HG03060 (cell line): ENCODE measurements around the gene PALM3.
A peak's percentile ranks its signal among the peaks of the same experiment; 100 is the strongest.

Experiments
- ATAC-seq: cut with Tn5 transposase; IDR thresholded peaks from one replicate; pipeline ENCODE4 v1.9.1; 2021; ENCODE audit warnings: low read depth, moderate number of reproducible peaks; ENCODE audit not compliant: unreplicated experiment

The PALM3 gene

DNA sequence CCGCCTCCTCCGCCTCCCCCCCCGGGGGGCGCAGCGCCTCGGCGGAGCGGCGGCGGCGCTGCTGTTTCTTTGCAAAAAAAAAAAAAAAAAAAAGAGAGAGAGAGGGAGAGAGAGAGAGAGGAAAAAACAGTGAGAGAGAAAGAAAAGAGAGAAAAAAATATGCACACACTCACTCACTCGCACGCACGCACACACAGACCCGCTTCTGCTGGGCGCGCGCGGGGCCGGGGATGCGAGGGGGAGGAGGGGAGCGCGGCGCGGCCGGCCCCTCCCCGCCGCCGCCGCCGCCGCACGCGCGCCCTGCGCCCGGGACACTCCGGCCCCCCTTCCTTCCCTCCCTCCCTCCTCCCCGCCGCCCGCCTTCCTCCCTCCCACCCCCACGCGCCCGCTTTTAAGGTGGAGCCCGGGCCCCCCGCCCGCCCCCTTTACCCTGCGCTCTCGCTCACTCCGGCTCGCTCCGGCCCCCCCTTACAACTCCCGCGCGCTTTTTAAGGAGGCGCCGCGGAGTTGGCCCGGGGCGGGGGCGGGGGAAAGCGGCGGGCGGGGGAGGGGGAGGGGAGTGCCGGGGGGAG, 28.7 kb upstream of the PALM3 start, which contains the start of gene SAMD1:
Gene SAMD1, minus strand, starts transcription at position 243 of the 572 bp plus-strand sequence.
- no peak for ATAC-seq

GRCh38 chr19:14089662-14090508, 28.0 kb upstream of the PALM3 start:
- no peak for ATAC-seq

- no peak for ATAC-seq
Measured at GRCh38 chr19:14089412-14089661, 27.5 kb upstream of the PALM3 start.

DNA sequence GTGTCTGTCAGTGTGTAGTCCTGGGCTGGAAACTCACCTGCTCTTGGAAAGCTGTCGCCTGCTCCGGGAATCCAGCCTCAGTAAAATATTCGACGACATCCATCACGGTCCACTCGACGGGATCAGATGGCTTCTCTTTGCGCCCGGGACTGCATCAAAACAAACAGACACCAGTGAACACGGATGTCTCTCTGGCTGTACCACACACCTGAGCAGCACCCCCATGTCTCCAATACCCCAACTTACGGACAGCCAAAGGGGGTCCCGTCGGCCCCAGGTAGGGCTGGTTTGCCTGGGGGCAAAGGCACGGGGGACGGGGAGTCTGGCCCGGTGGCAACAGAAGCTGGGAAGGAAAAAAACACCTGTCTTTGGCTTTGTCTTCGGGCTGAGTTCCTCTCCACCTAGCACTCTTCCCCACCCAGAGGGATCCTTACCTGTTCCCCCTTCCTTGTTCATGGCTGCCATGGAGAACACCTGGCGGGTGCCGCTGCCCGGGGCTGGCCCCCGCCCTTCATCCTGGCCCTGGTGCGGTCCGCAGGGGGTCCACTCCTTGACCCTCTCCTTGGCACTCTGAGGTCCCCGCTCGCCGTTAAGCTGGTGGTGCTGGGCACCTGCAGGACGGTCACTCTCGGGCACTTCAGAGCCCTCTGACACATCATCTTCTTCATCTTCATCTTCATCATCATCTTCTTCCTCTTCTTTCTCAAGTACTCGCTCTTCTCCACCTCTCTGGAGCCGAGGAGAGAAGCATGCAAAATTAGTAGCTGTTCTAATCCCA, 26.9 kb upstream of the PALM3 start:
- ATAC-seq: no peak

DNA sequence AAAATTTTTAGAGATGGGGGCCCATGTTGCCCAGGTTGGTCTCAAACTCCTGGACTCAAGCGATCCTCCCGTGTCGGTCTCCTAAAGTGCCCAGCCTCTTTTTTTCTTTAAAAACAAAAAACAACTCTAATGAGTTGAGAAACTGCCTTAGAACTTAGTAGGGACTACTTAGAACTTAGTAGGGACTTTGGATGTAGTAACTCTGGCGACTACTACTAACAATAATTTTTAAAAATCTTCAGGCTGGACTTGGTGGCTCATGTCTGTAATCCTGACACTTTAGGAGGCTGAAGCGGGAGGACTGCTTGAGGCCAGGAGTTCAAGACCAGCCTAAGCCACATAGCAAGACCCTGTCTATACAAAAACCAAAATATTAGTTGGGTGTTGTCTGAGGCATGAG, 24.2 kb upstream of the PALM3 start:
- no peak for ATAC-seq

DNA sequence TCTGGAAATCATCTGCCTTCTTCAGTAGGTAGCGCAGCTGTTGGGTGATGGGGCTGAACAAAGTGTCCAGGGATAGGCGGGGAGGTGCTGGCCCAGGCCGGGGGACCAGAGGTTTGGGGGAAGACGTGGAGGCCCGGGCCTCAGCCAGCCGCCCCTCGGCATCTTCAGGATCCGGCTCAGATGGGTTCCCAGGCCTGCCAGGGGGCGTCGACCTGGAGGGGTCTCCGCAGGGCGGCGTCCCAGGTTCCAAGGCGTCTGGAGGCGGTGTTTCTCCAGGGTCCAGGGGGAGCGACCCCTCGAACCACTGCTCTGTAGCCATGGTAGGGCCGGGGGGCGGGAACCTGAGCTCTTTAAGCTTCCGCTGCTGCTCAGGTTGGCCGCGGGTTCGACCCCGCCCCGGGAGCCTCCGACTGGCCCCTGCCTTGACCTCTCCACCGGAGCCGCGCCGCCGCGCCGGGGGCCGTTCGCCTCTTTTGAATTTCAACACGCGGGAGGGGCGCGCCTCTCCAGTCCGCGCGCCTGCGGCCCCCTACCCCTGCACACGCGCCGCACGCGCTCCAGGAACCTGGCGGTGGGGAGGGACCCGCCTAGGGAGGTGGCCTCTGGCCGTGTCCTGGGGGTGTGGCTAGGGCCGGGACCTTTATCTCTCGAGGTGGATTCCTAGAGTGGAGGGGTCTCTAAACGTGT, 23.6 kb upstream of the PALM3 start, which contains the start of gene C19orf67:
Gene C19orf67, minus strand, starts transcription at position 475 of the 687 bp plus-strand sequence. Its CDS starts 156 bp downstream, at position 319.
- ATAC-seq: no peak

- no peak for ATAC-seq
Measured at GRCh38 chr19:14082675-14082960, 20.7 kb upstream of the PALM3 start.

- peak; percentile 4 for ATAC-seq
Measured at GRCh38 chr19:14081797-14082674, 20.2 kb upstream of the PALM3 start.

- ATAC-seq: peak; percentile 90
Measured at GRCh38 chr19:14080887-14081796, 19.3 kb upstream of the PALM3 start.

DNA sequence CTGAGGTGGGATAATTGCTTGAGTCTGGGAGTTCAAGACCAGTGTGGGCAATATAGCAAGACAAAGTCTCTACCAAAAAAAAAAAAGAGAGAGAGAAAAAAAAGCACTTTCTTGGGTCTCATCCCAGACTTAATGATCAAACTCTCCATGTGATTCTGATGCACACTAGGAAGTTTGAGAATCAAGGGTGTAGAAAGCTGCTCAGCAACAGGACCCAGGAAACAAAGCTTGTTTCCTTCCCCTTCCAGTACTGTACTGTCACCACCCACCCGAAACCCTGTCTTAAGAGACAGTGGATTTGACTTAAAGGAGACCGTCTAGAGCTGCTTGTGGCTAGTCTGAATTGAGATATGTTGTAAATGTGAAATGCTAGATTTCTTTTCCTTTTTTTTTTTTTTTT, 16.5 kb upstream of the PALM3 start:
- ATAC-seq: no peak

- ATAC-seq: no peak
Measured at GRCh38 chr19:14073925-14074838, 12.3 kb upstream of the PALM3 start.

- ATAC-seq: no peak
Measured at GRCh38 chr19:14073261-14073924, 11.5 kb upstream of the PALM3 start.

DNA sequence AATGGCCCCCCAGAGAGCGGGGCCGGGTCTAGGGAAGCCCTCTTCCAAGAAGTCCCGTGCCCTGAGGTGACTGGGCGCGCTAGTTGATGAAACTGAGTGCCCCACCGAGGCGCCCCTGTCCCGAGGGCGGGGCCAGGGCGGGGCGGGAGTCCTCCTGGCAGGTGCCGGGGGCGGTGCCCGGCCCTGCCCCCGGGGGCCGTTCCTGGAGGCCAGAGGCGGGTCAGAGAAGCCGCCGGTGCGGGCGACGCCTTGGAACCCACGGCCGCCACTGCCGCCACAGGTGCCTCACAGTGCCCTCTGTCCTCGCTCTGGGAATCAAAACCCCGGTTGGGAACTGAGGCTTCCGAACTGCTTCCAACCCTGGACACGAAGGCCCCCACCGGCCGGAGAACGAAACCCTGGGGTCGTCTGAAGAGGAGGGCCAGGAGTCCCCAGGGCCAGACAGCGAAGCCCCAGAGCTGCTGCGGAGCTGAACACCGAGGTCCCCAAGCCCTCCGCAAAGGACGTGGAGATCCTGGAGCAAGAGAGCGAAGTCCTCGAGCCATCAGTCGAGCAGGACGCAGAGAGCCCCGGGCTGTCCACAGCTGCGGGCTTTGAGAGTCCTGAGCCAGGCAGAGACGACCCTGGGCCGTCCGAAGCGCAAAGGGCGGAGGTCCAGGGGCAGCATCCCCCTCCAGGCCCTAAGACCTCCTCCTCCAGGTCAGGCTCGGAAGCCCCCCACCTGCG, 10.8 kb upstream of the PALM3 start, which contains the start of gene MISP3:
Gene MISP3, plus strand, starts transcription at position 252 of the 726 bp plus-strand sequence. CDS start 524 bp downstream, outside the sequence.
- ATAC-seq: no peak

- ATAC-seq: no peak
Measured at GRCh38 chr19:14070268-14071050, 8.6 kb upstream of the PALM3 start.

DNA sequence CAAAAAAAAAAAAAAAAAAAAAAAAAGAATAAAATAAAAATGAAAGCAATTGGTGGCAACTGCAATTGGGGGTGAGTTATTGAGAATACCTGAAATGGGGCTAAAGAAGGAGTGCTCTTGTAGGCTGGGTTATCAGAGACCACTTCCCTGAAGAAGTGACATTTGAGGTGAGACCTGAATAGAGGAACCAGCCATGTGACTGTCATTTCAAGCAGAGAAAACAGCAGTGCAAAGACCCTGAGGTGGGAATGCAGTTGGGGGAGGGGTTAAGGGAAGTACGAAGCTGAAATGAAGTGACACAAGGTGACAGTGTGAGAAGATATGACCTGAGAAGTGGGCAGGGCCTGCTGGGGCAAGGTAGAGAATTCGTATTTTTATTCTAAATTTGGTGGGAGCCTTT, 4.3 kb upstream of the PALM3 start:
- no peak for ATAC-seq

- no peak for ATAC-seq
Measured at GRCh38 chr19:14063105-14063504, 1.2 kb upstream of the PALM3 start.
